Measurements from ENCODE around the gene OR6P1.

OR6P1 gene
- long read RNA-seq, donor 1 = 0 reads
- long read RNA-seq, donor 2 = 0 reads
- long read RNA-seq, donor 3 = 0 reads
- long read RNA-seq, donor 4 = 0 reads
- long read RNA-seq, donor 5 = 0 reads
- long read RNA-seq, donor 6 = 0 reads
- long read RNA-seq, donor 7 = 0 reads
- long read RNA-seq, donor 8 = 0 reads

DNA sequence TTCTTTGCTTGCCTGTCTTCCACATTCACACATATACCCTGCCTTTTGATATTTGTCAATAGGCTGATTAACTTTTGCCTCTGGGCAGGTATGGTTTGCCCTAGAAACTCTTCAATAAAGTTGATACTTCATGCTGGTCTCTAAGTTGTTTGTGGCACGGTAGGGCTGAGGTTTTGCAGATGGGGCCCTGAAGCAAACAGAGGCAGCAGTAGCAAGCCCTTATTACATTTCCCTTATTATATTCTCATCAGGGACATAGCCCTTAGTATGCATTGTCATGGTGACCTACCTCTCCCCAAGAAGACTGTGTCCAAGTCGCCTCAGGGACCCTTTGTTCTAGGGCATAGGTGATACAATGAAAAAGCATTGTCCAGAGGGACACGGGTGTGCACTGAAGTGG is at the start of gene OR6P1:
OR6P1 (minus strand) TSS at position 101 of the 400 bp plus-strand sequence. CDS start 6,976 bp downstream, outside the sequence.
- DNase-seq = no peak

DNA sequence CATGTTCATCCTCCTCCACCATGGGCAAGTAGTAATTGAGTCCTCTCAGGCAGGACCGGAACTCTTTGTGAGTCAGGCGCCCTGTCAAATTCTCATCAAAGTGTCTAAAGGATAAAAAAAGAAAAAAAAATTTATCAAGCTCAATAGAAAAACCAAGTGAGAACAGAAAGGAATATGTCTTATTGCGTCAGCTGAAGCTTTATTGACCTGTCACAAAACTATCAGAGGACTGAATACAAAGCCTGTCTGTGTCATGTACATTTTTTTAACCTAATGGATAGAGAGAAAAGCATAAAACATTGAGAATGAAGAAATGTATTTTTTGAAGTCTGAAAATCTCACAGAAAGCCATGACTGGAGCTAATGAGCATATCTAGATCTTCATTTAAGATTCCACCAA is 43.4 kb upstream of the OR6P1 start:
- DNase-seq = no peak

DNA sequence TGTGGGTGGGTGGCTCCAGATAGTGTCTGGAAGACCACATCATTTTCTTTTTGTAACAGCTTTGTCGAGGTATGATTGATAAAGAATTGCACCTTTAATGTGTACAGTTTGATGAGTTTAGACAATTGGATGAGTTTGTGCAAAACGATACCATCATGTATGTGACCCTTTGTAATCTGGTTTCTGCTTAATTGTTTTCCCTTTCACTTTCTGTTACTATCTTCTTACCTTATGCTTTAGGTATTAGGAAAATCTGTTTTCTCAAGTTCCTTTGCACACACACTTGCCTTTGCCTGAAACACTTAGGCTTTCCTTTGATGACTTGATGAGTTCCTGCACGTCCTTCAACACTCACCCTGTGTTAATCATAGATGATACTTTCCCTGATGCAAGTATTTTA is 41.5 kb upstream of the OR6P1 start:
- DNase-seq = no peak

GRCh38 chr1:158607296-158607695 is 36.9 kb upstream of the OR6P1 start:
- DNase-seq = no peak

- no peak for DNase-seq
Observed at GRCh38 chr1:158604968-158605367, 34.6 kb upstream of the OR6P1 start, which contains the start of gene OR10Z1. Gene OR10Z1 (plus strand): TSS chr1:158605268. CDS start chr1:158606439, 1,171 bp downstream.

DNA sequence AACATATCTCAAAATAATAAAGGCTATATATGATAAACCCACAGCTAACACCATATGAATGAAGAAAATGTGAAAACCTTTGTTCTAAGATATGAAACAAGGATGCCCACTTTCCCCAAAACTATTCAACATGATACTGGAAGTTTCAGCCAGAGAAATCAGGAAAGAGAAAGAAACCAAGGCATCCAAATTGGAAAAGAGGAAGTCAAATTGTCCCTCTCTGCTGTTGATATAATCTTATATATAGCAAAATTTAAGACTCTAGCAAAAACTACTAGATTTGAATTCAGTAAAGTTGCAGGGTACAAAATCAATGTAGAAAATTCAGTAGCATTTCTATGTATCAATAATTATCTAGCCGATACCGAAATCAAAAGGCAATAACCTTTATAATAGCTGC is 30.4 kb upstream of the OR6P1 start:
- no peak for DNase-seq

DNA sequence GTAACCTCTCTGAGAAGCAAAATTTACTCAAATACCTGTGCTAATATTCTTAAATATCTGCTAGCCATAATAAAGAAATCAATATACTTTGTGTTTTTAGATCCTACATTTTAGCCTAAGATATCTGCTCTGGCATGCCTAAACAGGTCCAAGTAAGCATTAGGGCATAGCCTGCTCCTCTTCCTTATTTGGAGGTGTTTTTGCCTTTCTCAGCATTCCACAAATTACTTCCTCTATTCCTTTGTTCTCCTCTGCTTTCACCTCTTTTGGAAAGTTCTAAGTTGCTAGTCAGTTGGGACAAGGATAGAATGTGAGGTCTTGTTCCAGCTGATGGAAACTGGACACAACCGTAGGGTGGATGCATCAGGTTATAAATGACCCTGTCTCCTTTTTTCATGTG is 16.6 kb upstream of the OR6P1 start:
- DNase-seq = no peak

GRCh38 chr1:158583962-158584361 is 13.6 kb upstream of the OR6P1 start:
- DNase-seq = no peak

- DNase-seq = no peak
Observed at GRCh38 chr1:158579733-158580132, 9.4 kb upstream of the OR6P1 start, which contains the start of gene OR10X1. Gene OR10X1 (minus strand): TSS chr1:158579899. CDS start chr1:158579899, 0 bp downstream.

GRCh38 chr1:158577561-158577960 is 7.2 kb upstream of the OR6P1 start:
- DNase-seq = no peak

DNA sequence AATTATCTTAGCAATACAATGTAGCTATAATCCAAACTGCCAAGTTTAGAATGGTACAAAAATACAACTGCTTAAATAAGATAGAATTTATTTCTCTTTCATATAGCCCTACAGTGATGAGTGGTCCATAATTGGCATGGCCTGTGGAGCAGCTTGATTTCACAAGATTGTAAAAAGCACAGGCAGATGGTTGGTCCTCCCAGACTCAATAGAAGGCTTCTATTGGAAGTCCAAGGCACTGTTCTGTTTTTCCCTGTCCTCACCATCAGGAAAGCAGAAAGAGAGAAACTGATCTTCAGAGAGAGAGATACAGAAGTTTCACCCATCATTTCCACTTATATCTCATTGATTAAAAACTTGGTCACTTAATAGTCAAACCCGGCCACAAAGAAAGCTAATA is 1.8 kb upstream of the OR6P1 start:
- DNase-seq = no peak

- no peak for DNase-seq
Observed at GRCh38 chr1:158564608-158565007, 5.8 kb downstream of the OR6P1 start.

- no peak for DNase-seq
Observed at GRCh38 chr1:158563853-158564252, 6.5 kb downstream of the OR6P1 start.

- DNase-seq = no peak
Observed at GRCh38 chr1:158559696-158560095, 10.7 kb downstream of the OR6P1 start.

- no peak for DNase-seq
Observed at GRCh38 chr1:158554352-158554751, 16.0 kb downstream of the OR6P1 start, which contains the start of gene OR6Y1. Gene OR6Y1 (minus strand): TSS chr1:158554405. CDS start chr1:158548105, 6,300 bp downstream.

DNA sequence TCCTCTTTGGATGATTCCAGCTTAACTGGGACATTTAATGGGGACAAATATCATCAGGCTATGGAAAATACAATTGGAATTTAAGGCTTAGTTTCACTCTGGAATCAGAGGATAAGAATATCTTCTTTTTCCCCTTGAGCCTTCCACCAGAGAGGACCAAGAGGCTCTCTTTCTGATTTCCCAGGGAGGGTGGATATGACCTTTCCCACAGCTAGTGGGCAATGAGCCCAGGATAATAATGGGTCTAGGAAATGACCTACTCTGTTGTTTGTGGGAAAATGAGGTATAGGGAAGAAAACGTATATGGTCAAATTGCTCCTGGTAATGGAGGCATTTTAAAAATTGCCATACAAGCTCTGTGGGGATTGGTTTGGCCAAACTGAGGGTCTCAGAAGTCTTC is 18.1 kb downstream of the OR6P1 start:
- no peak for DNase-seq

GRCh38 chr1:158547533-158547932 is 22.8 kb downstream of the OR6P1 start:
- no peak for DNase-seq

GRCh38 chr1:158537609-158538008 is 32.8 kb downstream of the OR6P1 start:
- DNase-seq = no peak

GRCh38 chr1:158534496-158534895 is 35.9 kb downstream of the OR6P1 start:
- no peak for DNase-seq

DNA sequence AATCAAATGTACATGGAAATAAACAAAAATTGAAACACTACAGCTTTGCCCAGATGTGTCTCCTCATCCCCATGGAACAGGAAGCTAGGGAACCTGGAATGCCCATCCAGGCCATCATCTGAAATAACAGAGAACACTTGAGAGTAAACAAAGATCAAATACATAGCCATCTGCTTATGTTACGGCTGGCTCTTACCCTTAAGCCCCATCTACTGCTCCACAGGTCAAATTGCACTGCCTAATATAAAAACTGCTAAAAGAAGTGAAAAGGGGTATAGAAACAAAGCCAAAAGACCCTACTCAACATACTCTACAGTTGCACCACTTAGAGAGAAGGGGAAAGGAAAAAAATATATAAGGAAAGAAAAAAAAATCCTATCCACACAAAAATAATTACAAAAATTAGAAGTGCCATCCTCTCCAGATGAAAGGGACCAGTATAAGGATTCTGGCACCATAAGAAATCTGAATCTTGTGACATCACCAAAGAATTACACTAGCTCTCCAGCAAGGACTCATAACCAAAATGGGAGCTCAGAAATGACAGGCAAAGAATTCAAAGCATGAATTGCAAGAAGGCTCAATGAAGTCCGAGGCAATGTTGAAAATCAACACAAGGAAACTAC is 43.1 kb downstream of the OR6P1 start:
- no peak for DNase-seq

DNA sequence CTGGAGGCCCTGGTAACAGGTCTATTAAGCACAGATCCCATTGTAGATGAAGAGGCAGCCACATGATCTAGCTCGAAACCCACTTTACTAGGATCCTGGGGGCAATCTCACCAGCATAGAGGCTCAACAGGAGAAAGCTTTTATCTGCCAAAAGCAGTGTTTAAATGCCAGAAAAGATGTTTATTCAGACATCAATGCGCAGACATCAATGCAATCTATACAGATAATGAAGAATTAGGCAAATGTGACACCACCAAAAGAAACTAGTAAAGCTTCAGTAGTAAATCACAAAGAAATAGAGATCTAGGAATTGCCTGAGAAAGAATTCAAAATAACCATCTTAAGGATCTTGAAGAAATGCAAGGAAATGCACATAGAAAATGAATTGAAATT is 48.7 kb downstream of the OR6P1 start:
- DNase-seq = no peak

GRCh38 chr1:158520955-158521665 is 49.3 kb downstream of the OR6P1 start:
- DNase-seq = no peak

DNA sequence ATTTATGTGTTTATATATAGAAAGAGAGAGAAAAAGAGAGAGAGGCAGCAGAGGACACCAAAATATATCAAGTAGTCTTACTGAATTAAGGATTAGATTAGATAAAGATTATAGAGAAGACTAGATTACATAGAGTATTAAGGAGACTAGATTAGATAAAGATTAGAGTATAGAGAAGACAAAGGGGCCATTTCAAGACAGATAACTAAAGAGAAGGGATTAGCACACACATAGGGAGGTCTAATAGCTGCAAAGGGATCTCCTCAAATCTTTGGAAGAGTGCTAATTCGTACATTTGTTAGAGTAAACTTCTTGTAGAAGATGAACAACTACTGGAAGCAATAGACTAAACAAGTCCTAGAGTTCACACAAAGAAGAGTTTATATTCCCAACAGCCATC is 50.4 kb downstream of the OR6P1 start:
- no peak for DNase-seq

GRCh38 chr1:158516966-158517365 is 53.4 kb downstream of the OR6P1 start:
- DNase-seq = no peak

Data from right kidney (tissue), 9 donors.